Gastroesophageal sphincter (tissue), 3 donors: ENCODE data around the gene BATF.

ENCODE experiments used
- POLR2A ChIP-seq, 2 donors: fragments of 450-650 bp; IDR thresholded peaks; one replicate each; pipeline ENCODE4 v1.6.1; 2017; ENCODE audit warnings: antibody characterized with exemption in 2 of 2, mild to moderate bottlenecking in 2 of 2, moderate library complexity in 1 of 2
- TF ChIP-seq, protein P1 (sequence below), 4 experiments: fragments of 200-600 bp in 2 of 4; fragments of 450-650 bp in 2 of 4; sonication (generic) in 1 of 4; IDR thresholded peaks; one replicate each; pipeline ENCODE4 v1.5.1; 2017 to 2019; ENCODE audit warnings: antibody characterized with exemption in 4 of 4, mild to moderate bottlenecking in 2 of 4, moderate library complexity in 2 of 4

DNA sequence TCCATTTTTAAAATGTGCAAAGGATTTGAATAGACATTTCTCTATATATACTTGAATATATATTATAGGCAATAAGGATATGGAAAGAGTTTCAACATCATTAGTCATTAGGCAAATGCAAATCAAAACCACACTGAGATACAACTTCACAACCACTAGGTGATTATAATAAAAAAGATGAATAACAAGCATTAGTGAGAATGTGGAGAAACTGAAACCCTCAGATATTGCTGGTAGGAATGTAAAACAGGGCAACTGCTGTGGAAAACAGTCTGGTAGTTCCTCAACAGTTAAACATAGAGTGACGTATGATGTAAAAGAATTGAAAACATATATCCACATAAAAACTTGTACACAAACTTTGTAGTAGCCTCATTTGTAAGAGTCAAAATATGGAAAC lies 11.7 kb upstream of the BATF start:
- TF ChIP-seq POLR2A (IDR thresholded peaks at IDR 0.05) = no peak
- TF ChIP-seq, protein P1, sequence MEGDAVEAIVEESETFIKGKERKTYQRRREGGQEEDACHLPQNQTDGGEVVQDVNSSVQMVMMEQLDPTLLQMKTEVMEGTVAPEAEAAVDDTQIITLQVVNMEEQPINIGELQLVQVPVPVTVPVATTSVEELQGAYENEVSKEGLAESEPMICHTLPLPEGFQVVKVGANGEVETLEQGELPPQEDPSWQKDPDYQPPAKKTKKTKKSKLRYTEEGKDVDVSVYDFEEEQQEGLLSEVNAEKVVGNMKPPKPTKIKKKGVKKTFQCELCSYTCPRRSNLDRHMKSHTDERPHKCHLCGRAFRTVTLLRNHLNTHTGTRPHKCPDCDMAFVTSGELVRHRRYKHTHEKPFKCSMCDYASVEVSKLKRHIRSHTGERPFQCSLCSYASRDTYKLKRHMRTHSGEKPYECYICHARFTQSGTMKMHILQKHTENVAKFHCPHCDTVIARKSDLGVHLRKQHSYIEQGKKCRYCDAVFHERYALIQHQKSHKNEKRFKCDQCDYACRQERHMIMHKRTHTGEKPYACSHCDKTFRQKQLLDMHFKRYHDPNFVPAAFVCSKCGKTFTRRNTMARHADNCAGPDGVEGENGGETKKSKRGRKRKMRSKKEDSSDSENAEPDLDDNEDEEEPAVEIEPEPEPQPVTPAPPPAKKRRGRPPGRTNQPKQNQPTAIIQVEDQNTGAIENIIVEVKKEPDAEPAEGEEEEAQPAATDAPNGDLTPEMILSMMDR (IDR thresholded peaks at IDR 0.05) = no peak
